ENCODE measurements around the gene A3GALT2.
A peak's percentile ranks its signal among the peaks of the same experiment; 100 is the strongest.

A3GALT2 gene

GRCh38 chr1:33319186-33319948 is 1.5 kb downstream of the A3GALT2 start:
- no peak overlapping the region for H2BK5ac ChIP-seq (ENCODE audit: low read depth, low read length, poor library complexity, severe bottlenecking)
- H3K4me2 ChIP-seq (ENCODE audit: low read length, poor library complexity, severe bottlenecking) = no peak overlapping the region
- H2BK12ac ChIP-seq (ENCODE audit: low read length in 2 of 2) = no peak overlapping the region
- no peak overlapping the region for H2BK120ac ChIP-seq (ENCODE audit: low read depth, low read length)
- no peaks in the 10 kb centered on the region for H3K27me3 ChIP-seq (ENCODE audit: control insufficient read depth in 1 of 2, insufficient read depth in 1 of 2, low read length in 2 of 2)
- peaks cover 11% of the 10 kb centered on the region for H3K79me1 ChIP-seq (replicated peaks; ENCODE audit: low read length, poor library complexity, severe bottlenecking)
- no peak overlapping the region for H2AK5ac ChIP-seq (ENCODE audit: low read length, severe bottlenecking)
- H3K27ac ChIP-seq (ENCODE audit: low read length, poor library complexity, severe bottlenecking) = no peak overlapping the region
- H3K14ac ChIP-seq (ENCODE audit: low read length in 2 of 2) = no peak overlapping the region
- peaks cover 35 to 39% of the 10 kb centered on the region in 2 experiments for H3K36me3 ChIP-seq (ENCODE audit: control insufficient read depth in 1 of 2, insufficient read depth in 2 of 2, low read depth in 1 of 2, low read length in 2 of 2)
- H3K4ac ChIP-seq (ENCODE audit: low read depth in 1 of 2, low read length in 2 of 2) = no peak overlapping the region
- no peak overlapping the region for H3K18ac ChIP-seq (ENCODE audit: low read depth in 1 of 2, low read length in 2 of 2)
- WGBS = 93% methylated on average over 8 of the region's 9 CpGs
- H2BK15ac ChIP-seq (ENCODE audit: low read depth, poor library complexity, severe bottlenecking) = no peak overlapping the region
- no peak overlapping the region for H3K9ac ChIP-seq (ENCODE audit: low read length)
- no peaks in the 10 kb centered on the region for H3K9me3 ChIP-seq (ENCODE audit: control insufficient read depth, low read length)
- DNase-seq = no peak
- H2AFZ ChIP-seq (ENCODE audit: low read depth, low read length) = no peak overlapping the region
- H4K91ac ChIP-seq (ENCODE audit: low read length) = no peak overlapping the region
- no peak overlapping the region for H3K4me3 ChIP-seq (ENCODE audit: insufficient read depth in 1 of 2, low read depth in 1 of 2, low read length in 2 of 2)
- H4K8ac ChIP-seq (ENCODE audit: low read length) = no peak overlapping the region
- H3K23ac ChIP-seq (ENCODE audit: low read length in 2 of 2) = peak overlapping the region in 1 of 2 experiments; percentile 34
- H3K4me1 ChIP-seq (ENCODE audit: control insufficient read depth, insufficient read depth, low read depth, low read length) = peaks cover 30% of the 10 kb centered on the region

GRCh38 chr1:33317946-33318345 is 3.0 kb downstream of the A3GALT2 start:
- Histone ChIP-seq H3K36me3 (ENCODE audit: control insufficient read depth in 1 of 2, insufficient read depth in 2 of 2, low read depth in 1 of 2, low read length in 2 of 2) (peaks cover 21 to 24% of the 10 kb centered on the region in 2 experiments), H4K8ac (ENCODE audit: low read length) (no peak overlapping the region), H2BK120ac (ENCODE audit: low read depth, low read length) (no peak overlapping the region), H3K27me3 (ENCODE audit: control insufficient read depth in 1 of 2, insufficient read depth in 1 of 2, low read length in 2 of 2) (no peaks in the 10 kb centered on the region), H3K4me1 (ENCODE audit: control insufficient read depth, insufficient read depth, low read depth, low read length) (peaks cover 22% of the 10 kb centered on the region), H3K27ac (ENCODE audit: low read length, poor library complexity, severe bottlenecking) (no peak overlapping the region), H3K4me2 (ENCODE audit: low read length, poor library complexity, severe bottlenecking) (no peak overlapping the region), H3K23ac (ENCODE audit: low read length in 2 of 2) (no peak overlapping the region), H2BK5ac (ENCODE audit: low read depth, low read length, poor library complexity, severe bottlenecking) (no peak overlapping the region), H2AK5ac (ENCODE audit: low read length, severe bottlenecking) (no peak overlapping the region), H3K18ac (ENCODE audit: low read depth in 1 of 2, low read length in 2 of 2) (no peak overlapping the region), H3K14ac (ENCODE audit: low read length in 2 of 2) (no peak overlapping the region), H3K9ac (ENCODE audit: low read length) (no peak overlapping the region), H3K4me3 (ENCODE audit: insufficient read depth in 1 of 2, low read depth in 1 of 2, low read length in 2 of 2) (no peak overlapping the region), H3K9me3 (ENCODE audit: control insufficient read depth, low read length) (no peaks in the 10 kb centered on the region), H4K91ac (ENCODE audit: low read length) (no peak overlapping the region), H2BK12ac (ENCODE audit: low read length in 2 of 2) (no peak overlapping the region), H2BK15ac (ENCODE audit: low read depth, poor library complexity, severe bottlenecking) (no peak overlapping the region), H2AFZ (ENCODE audit: low read depth, low read length) (no peak overlapping the region), H3K4ac (ENCODE audit: low read depth in 1 of 2, low read length in 2 of 2) (no peak overlapping the region), H3K79me1 (replicated peaks; ENCODE audit: low read length, poor library complexity, severe bottlenecking) (peaks cover under 1% of the 10 kb centered on the region)
- 84% methylated on average over 5 of the region's 6 CpGs for WGBS
- no peak for DNase-seq

GRCh38 chr1:33317354-33317753 is 3.5 kb downstream of the A3GALT2 start:
- Histone ChIP-seq H2BK120ac (ENCODE audit: low read depth, low read length) (no peak overlapping the region), H2BK12ac (ENCODE audit: low read length in 2 of 2) (no peak overlapping the region), H3K36me3 (ENCODE audit: control insufficient read depth in 1 of 2, insufficient read depth in 2 of 2, low read depth in 1 of 2, low read length in 2 of 2) (peaks cover 15 to 18% of the 10 kb centered on the region in 2 experiments), H3K4me3 (ENCODE audit: insufficient read depth in 1 of 2, low read depth in 1 of 2, low read length in 2 of 2) (peak overlapping the region in 1 of 2 experiments; percentile 26), H3K79me1 (replicated peaks; ENCODE audit: low read length, poor library complexity, severe bottlenecking) (no peaks in the 10 kb centered on the region), H3K9me3 (ENCODE audit: control insufficient read depth, low read length) (no peaks in the 10 kb centered on the region), H3K4me2 (ENCODE audit: low read length, poor library complexity, severe bottlenecking) (no peak overlapping the region), H3K14ac (ENCODE audit: low read length in 2 of 2) (no peak overlapping the region), H3K27me3 (ENCODE audit: control insufficient read depth in 1 of 2, insufficient read depth in 1 of 2, low read length in 2 of 2) (no peaks in the 10 kb centered on the region), H3K4ac (ENCODE audit: low read depth in 1 of 2, low read length in 2 of 2) (no peak overlapping the region), H3K4me1 (ENCODE audit: control insufficient read depth, insufficient read depth, low read depth, low read length) (peaks cover 19% of the 10 kb centered on the region), H2BK15ac (ENCODE audit: low read depth, poor library complexity, severe bottlenecking) (no peak overlapping the region), H2BK5ac (ENCODE audit: low read depth, low read length, poor library complexity, severe bottlenecking) (no peak overlapping the region), H3K23ac (ENCODE audit: low read length in 2 of 2) (no peak overlapping the region), H4K8ac (ENCODE audit: low read length) (peak overlapping the region; percentile 56), H2AK5ac (ENCODE audit: low read length, severe bottlenecking) (no peak overlapping the region), H3K27ac (ENCODE audit: low read length, poor library complexity, severe bottlenecking) (peak overlapping the region; percentile 25), H4K91ac (ENCODE audit: low read length) (no peak overlapping the region), H3K9ac (ENCODE audit: low read length) (no peak overlapping the region), H2AFZ (ENCODE audit: low read depth, low read length) (no peak overlapping the region), H3K18ac (ENCODE audit: low read depth in 1 of 2, low read length in 2 of 2) (no peak overlapping the region)
- WGBS = 42% methylated on average over 1 of the region's 1 CpG
- no peak for DNase-seq

GRCh38 chr1:33316601-33317000 is 4.3 kb downstream of the A3GALT2 start:
- Histone ChIP-seq H2AFZ (ENCODE audit: low read depth, low read length) (no peak overlapping the region), H3K23ac (ENCODE audit: low read length in 2 of 2) (peak overlapping the region in 1 of 2 experiments; percentile 51), H3K4ac (ENCODE audit: low read depth in 1 of 2, low read length in 2 of 2) (no peak overlapping the region), H2BK120ac (ENCODE audit: low read depth, low read length) (no peak overlapping the region), H2BK15ac (ENCODE audit: low read depth, poor library complexity, severe bottlenecking) (no peak overlapping the region), H2AK5ac (ENCODE audit: low read length, severe bottlenecking) (no peak overlapping the region), H3K27ac (ENCODE audit: low read length, poor library complexity, severe bottlenecking) (no peak overlapping the region), H3K14ac (ENCODE audit: low read length in 2 of 2) (peak overlapping the region in 1 of 2 experiments; percentile 26), H2BK5ac (ENCODE audit: low read depth, low read length, poor library complexity, severe bottlenecking) (no peak overlapping the region), H3K18ac (ENCODE audit: low read depth in 1 of 2, low read length in 2 of 2) (peak overlapping the region in 1 of 2 experiments; percentile 34), H3K27me3 (ENCODE audit: control insufficient read depth in 1 of 2, insufficient read depth in 1 of 2, low read length in 2 of 2) (no peaks in the 10 kb centered on the region), H4K91ac (ENCODE audit: low read length) (no peak overlapping the region), H3K4me2 (ENCODE audit: low read length, poor library complexity, severe bottlenecking) (no peak overlapping the region), H3K9ac (ENCODE audit: low read length) (no peak overlapping the region), H3K4me3 (ENCODE audit: insufficient read depth in 1 of 2, low read depth in 1 of 2, low read length in 2 of 2) (no peak overlapping the region), H3K36me3 (ENCODE audit: control insufficient read depth in 1 of 2, insufficient read depth in 2 of 2, low read depth in 1 of 2, low read length in 2 of 2) (peaks cover 11% of the 10 kb centered on the region in 2 experiments), H3K79me1 (replicated peaks; ENCODE audit: low read length, poor library complexity, severe bottlenecking) (no peaks in the 10 kb centered on the region), H4K8ac (ENCODE audit: low read length) (no peak overlapping the region), H2BK12ac (ENCODE audit: low read length in 2 of 2) (no peak overlapping the region), H3K4me1 (ENCODE audit: control insufficient read depth, insufficient read depth, low read depth, low read length) (peaks cover 19% of the 10 kb centered on the region), H3K9me3 (ENCODE audit: control insufficient read depth, low read length) (no peaks in the 10 kb centered on the region)
- no peak for DNase-seq
- 85% methylated on average over 2 of the region's 2 CpGs for WGBS

Data from mesenchymal stem cell (in vitro differentiated cells and primary cell).